Measurements from ENCODE around the gene WDR18.

WDR18 gene, protein sequence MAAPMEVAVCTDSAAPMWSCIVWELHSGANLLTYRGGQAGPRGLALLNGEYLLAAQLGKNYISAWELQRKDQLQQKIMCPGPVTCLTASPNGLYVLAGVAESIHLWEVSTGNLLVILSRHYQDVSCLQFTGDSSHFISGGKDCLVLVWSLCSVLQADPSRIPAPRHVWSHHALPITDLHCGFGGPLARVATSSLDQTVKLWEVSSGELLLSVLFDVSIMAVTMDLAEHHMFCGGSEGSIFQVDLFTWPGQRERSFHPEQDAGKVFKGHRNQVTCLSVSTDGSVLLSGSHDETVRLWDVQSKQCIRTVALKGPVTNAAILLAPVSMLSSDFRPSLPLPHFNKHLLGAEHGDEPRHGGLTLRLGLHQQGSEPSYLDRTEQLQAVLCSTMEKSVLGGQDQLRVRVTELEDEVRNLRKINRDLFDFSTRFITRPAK

DNA sequence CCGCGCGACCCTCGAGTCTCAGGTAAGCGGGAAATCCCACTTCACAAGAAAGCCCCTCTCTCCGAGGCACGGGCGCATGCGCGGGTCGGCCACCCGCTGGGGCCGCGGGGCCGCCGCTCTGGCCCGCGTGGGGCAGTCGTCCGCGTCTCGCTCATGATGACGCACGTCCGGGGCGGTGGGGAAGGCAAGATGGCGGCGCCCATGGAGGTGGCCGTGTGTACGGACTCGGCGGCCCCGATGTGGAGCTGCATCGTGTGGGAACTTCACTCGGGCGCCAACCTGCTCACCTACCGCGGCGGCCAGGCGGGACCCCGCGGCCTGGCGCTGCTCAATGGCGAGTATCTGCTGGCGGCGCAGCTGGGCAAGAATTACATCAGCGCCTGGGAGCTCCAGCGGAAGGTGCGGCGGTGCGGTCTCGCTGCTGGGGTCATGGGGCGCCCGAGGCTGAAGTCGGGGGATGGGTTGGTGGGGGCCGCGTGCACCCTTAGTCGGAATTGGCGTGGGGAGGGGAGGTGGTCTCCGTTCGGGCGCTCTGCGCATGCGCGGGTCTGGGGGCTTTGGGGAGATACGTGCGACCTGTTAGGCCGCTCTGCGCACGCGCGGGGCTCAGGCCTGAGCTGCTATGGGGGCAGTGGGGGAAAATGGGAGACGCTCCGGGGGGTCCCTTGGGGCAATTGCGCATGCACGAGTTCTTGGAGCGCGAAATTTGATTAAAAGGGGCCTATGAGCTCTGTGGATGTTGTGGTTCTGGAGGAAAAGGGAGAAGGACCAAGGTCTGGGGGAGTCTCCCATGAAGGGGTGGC lies at the start of gene WDR18:
Gene WDR18, plus strand, starts transcription at position 181 of the 803 bp plus-strand sequence. Its CDS starts 9 bp downstream, at position 190.
- peak within 1 kb of the TSS; percentile 70 for H3K27ac ChIP-seq
- no peak for TF ChIP-seq ZFX (IDR thresholded peaks at IDR 0.05; ENCODE audit: borderline replicate concordance)
- TF ChIP-seq, protein P1, sequence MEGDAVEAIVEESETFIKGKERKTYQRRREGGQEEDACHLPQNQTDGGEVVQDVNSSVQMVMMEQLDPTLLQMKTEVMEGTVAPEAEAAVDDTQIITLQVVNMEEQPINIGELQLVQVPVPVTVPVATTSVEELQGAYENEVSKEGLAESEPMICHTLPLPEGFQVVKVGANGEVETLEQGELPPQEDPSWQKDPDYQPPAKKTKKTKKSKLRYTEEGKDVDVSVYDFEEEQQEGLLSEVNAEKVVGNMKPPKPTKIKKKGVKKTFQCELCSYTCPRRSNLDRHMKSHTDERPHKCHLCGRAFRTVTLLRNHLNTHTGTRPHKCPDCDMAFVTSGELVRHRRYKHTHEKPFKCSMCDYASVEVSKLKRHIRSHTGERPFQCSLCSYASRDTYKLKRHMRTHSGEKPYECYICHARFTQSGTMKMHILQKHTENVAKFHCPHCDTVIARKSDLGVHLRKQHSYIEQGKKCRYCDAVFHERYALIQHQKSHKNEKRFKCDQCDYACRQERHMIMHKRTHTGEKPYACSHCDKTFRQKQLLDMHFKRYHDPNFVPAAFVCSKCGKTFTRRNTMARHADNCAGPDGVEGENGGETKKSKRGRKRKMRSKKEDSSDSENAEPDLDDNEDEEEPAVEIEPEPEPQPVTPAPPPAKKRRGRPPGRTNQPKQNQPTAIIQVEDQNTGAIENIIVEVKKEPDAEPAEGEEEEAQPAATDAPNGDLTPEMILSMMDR (IDR thresholded peaks at IDR 0.05) = no peak; the same call in 1 of the 2 replicates

DNA sequence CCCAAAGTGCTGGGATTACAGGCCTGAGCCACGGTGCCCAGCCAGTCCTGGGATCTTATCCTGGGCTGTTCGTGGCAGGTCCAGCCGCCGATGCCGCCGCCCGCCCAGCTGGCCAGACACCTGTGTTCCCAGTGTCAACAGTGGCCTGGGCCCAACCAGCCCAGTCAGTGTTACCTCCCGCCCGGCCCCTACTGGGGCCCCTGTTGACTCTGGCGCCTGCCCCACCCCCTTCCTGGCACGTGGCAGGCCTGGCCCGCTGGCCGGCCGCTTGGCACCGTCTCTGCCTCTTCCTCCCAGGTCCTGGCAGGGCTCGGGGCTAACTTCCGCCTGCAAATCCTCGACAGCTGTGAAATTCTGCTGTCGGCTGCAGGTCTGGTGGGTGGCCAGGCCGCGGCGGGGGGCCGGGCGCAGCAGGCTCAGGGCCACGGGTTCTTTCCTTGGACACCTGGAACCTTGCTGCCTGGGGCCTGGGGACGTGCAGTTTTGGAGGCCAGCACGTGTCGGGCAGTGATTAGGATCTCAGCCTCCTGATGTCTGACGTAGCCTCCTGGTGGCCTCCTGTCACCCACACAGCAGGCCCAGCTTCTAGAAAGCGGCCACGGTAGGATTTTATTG lies 49.2 kb upstream of the WDR18 start:
- H3K27ac ChIP-seq = peak overlapping the region; percentile 53
- TF ChIP-seq, protein P1 (IDR thresholded peaks at IDR 0.05) = no peak
- no peak for TF ChIP-seq ZFX (IDR thresholded peaks at IDR 0.05; ENCODE audit: borderline replicate concordance)

DNA sequence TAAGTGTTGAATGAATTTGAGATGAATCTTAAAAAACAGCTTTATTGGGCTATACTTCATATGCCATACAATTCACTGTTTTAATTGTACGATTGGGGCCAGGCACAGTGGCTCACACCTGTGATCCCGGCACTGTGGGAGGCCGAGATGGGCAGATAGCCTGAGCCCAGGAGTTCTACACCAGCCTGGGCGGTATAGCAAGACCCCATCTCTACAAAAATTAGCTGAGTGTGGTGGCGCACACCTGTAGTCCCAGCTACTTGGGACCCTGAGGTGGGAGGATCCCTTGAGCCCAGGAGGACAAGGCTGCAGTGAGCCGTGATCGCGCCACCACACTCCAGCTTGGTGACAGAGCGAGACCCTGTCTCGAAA lies 48.0 kb upstream of the WDR18 start:
- no peak for TF ChIP-seq ZFX (IDR thresholded peaks at IDR 0.05; ENCODE audit: borderline replicate concordance)
- TF ChIP-seq, protein P1 (IDR thresholded peaks at IDR 0.05) = no peak
- H3K27ac ChIP-seq = no peak overlapping the region

DNA sequence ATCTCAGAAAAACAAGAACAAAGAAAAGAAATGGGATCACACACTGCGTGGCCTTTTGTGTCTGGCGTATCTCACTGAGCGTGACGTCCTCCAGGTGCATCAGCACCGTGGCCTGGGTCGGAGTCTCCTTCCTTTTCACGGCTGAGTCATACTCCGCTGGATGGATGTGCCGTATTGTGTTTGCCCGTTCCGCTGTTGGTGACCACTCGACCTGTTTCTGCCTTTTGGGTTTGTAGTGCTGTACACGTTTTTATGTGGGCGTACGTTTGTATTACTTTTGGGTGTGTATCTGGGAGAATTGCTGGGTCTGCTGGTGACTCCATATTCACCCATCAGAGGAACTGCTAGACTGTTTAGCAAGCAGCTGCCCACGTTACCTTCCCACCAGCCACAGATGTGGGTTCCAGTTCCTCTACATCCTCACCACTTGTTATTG lies 46.9 kb upstream of the WDR18 start:
- no peak overlapping the region for H3K27ac ChIP-seq
- TF ChIP-seq, protein P1 (IDR thresholded peaks at IDR 0.05) = no peak
- no peak for TF ChIP-seq ZFX (IDR thresholded peaks at IDR 0.05; ENCODE audit: borderline replicate concordance)

DNA sequence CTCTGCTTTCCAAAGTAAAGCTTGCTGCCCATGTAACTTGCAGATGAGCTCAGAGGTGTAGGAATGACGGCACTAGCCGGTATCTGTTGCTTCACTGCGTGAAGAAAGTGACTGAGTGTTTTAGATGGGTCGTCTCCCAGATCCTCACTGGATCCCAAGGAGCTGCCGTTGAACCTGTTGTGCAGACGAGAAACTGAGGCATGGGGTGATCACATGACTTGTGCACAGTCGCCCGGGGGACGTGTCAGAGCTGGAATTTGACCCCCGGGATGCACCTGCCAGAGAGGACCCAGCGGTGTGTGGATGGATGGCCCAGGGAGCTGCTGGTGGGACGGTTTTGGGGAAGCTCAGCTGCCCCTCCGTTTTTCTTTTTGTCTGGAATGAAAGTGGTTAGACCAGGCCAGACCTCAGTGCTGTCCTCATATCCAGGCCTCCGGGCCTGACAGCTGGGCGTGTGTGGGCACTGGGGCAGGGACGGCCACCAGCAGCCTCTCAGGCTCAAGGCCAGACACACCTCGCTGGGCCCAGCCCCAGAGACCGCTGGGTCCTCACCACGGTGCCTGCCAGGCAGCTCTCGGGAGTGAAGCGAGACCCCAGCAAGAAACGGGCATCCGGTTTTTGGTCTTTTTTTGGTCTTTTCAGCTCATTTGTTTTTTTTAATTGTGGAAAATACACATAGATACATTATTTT lies 45.8 kb upstream of the WDR18 start:
- no peak overlapping the region for H3K27ac ChIP-seq
- no peak for TF ChIP-seq ZFX (IDR thresholded peaks at IDR 0.05; ENCODE audit: borderline replicate concordance)
- TF ChIP-seq, protein P1 (IDR thresholded peaks at IDR 0.05) = no peak

DNA sequence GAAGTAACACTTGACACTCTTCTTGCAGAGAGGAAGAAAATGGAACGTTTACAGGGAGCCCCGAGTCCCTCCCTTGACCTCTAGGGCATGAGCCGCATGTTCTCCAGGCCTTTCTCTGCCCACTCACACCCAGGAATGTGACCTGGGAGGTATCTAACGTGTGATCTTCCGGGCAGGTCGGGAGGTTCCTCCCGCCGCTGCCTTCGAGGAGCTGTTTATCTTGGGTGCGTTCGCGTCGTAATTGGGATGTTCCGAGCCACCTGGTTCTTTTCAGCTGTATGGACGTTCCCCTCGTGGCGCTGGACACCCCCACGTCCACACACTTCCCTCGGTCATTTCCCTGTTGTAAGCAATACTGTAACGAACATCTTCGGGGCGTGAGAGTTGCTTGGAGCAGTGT lies 44.7 kb upstream of the WDR18 start:
- no peak overlapping the region for H3K27ac ChIP-seq
- TF ChIP-seq ZFX (IDR thresholded peaks at IDR 0.05; ENCODE audit: borderline replicate concordance) = no peak
- TF ChIP-seq, protein P1 (IDR thresholded peaks at IDR 0.05) = no peak
